ENCODE data around the gene ATF7. TPM values are rescaled to one million over a fixed set of nuclear protein-coding genes. Genes with fewer than 3 reads are reported as not detected.

ATF7 gene
- total RNA-seq, 1 experiment from 2014 or later = 26.9 TPM

GRCh38 chr12:53564941-53565340 is 61.2 kb downstream of the ATF7 start:
- no TSS peak for BruUV-seq (replicated peaks)
- POLR2A ChIA-PET = no interaction called here
- intact Hi-C loops (cut with micrococcal nuclease; ENCODE audit: unreplicated experiment) = no loop called here
- no peak overlapping the region for H3K27ac Mint-ChIP-seq (ENCODE audit: unreplicated experiment)
- no peak for DNase-seq
- H3K27me3 ChIP-seq (replicated peaks; ENCODE audit: control insufficient read depth, insufficient read depth, low read length) = no peaks in the 10 kb centered on the region
- no peak overlapping the region for H3K4me3 Mint-ChIP-seq (ENCODE audit: unreplicated experiment)
- H3K4me1 Mint-ChIP-seq (ENCODE audit: low read depth, unreplicated experiment) = peaks cover 9% of the 10 kb centered on the region
- peaks cover 8% of the 10 kb centered on the region for H3K36me3 Mint-ChIP-seq (ENCODE audit: insufficient read depth, unreplicated experiment)
- H3K4me1 ChIP-seq = no peaks in the 10 kb centered on the region
- H3K9me3 ChIP-seq = no peaks in the 10 kb centered on the region
- H3K27me3 Mint-ChIP-seq (ENCODE audit: insufficient read depth, unreplicated experiment) = no peaks in the 10 kb centered on the region
- TF ChIP-seq CTCF (IDR thresholded peaks at IDR 0.05; ENCODE audit: insufficient read depth in 1 of 2, low read depth in 1 of 2, low read length in 1 of 2, severe bottlenecking in 1 of 2, unreplicated experiment in 1 of 2) = no peak
- H3K36me3 ChIP-seq (ENCODE audit: control insufficient read depth, insufficient read depth, low read length) = no peaks in the 10 kb centered on the region
- no peak overlapping the region for H3K4me3 ChIP-seq (ENCODE audit: low read depth, low read length)
- CTCF ChIA-PET = no interaction called here
- H3K9me3 Mint-ChIP-seq (ENCODE audit: unreplicated experiment) = no peaks in the 10 kb centered on the region

GRCh38 chr12:53564278-53564677 is 61.9 kb downstream of the ATF7 start:
- Histone ChIP-seq H3K4me1 (no peaks in the 10 kb centered on the region), H3K9me3 (no peaks in the 10 kb centered on the region), H3K36me3 (ENCODE audit: control insufficient read depth, insufficient read depth, low read length) (no peaks in the 10 kb centered on the region), H3K27me3 (replicated peaks; ENCODE audit: control insufficient read depth, insufficient read depth, low read length) (no peaks in the 10 kb centered on the region), H3K4me3 (ENCODE audit: low read depth, low read length) (no peak overlapping the region)
- Mint-ChIP-seq H3K4me1 (ENCODE audit: low read depth, unreplicated experiment) (peaks cover 9% of the 10 kb centered on the region), H3K27me3 (ENCODE audit: insufficient read depth, unreplicated experiment) (no peaks in the 10 kb centered on the region), H3K9me3 (ENCODE audit: unreplicated experiment) (no peaks in the 10 kb centered on the region), H3K4me3 (ENCODE audit: unreplicated experiment) (no peak overlapping the region), H3K36me3 (ENCODE audit: insufficient read depth, unreplicated experiment) (peaks cover 8% of the 10 kb centered on the region), H3K27ac (ENCODE audit: unreplicated experiment) (no peak overlapping the region)
- no peak for TF ChIP-seq CTCF (IDR thresholded peaks at IDR 0.05; ENCODE audit: insufficient read depth in 1 of 2, low read depth in 1 of 2, low read length in 1 of 2, severe bottlenecking in 1 of 2, unreplicated experiment in 1 of 2)
- ChIA-PET CTCF (no interaction called here), POLR2A (no interaction called here)
- intact Hi-C loops (cut with micrococcal nuclease; ENCODE audit: unreplicated experiment) = no loop called here
- no peak for DNase-seq
- BruUV-seq (replicated peaks) = no TSS peak

DNA sequence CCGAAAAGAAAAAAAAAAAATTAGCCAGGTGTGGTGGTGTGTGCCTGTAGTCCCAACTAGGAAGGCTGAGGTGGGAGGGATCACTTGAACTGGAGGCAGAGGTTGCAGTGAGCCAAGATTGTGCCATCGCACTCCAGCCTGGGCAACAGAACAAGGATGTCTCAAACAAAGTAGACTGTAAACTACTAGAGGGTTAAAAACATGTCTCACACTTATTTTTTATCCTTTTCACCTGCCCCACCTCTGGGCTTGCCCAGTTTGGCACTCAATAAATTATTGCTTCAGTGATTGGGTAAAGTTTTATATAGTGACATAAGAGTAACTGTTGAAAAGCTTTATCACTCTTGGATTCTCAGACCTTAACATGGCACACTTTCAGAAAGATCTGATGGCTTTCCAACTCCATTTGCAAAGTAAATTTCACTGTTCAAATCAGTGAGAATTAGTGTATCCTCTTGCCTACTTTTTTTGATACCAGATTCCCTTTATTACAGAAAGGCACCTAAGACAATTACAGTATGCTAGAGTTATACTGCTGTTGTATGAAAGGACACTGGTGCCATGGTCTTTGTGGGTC is 62.6 kb downstream of the ATF7 start:
- H3K4me1 ChIP-seq = no peaks in the 10 kb centered on the region
- H3K36me3 ChIP-seq (ENCODE audit: control insufficient read depth, insufficient read depth, low read length) = no peaks in the 10 kb centered on the region
- Mint-ChIP-seq H3K9me3 (ENCODE audit: unreplicated experiment) (no peaks in the 10 kb centered on the region), H3K36me3 (ENCODE audit: insufficient read depth, unreplicated experiment) (peaks cover 8% of the 10 kb centered on the region), H3K27me3 (ENCODE audit: insufficient read depth, unreplicated experiment) (no peaks in the 10 kb centered on the region), H3K4me3 (ENCODE audit: unreplicated experiment) (no peak overlapping the region), H3K4me1 (ENCODE audit: low read depth, unreplicated experiment) (peaks cover 9% of the 10 kb centered on the region), H3K27ac (ENCODE audit: unreplicated experiment) (no peak overlapping the region)
- DNase-seq = no peak
- TF ChIP-seq CTCF (IDR thresholded peaks at IDR 0.05; ENCODE audit: insufficient read depth in 1 of 2, low read depth in 1 of 2, low read length in 1 of 2, severe bottlenecking in 1 of 2, unreplicated experiment in 1 of 2) = no peak
- ChIA-PET POLR2A (no interaction called here), CTCF (no interaction called here)
- intact Hi-C loops (cut with micrococcal nuclease; ENCODE audit: unreplicated experiment) = no loop called here
- H3K4me3 ChIP-seq (ENCODE audit: low read depth, low read length) = no peak overlapping the region
- no peaks in the 10 kb centered on the region for H3K9me3 ChIP-seq
- BruUV-seq (replicated peaks) = no TSS peak
- H3K27me3 ChIP-seq (replicated peaks; ENCODE audit: control insufficient read depth, insufficient read depth, low read length) = no peaks in the 10 kb centered on the region
